K562 (cell line): ENCODE results near the gene ANP32B. TPM values are rescaled to one million over a fixed set of nuclear protein-coding genes. Genes with fewer than 3 reads are reported as not detected.
A peak's percentile ranks its signal among the peaks of the same experiment; 100 is the strongest.

ENCODE experiments used
- ATAC-seq: fragments of 200-7000 bp; cut with Tn5 transposase; 3 replicates; pipeline ENCODE4 v1.9.1; 2020; ENCODE audit warnings: moderate library complexity
- BruUV-seq: library from RNA; stranded (reverse); fragments of 400-500 nt; replicated peaks from 2 replicates; lab custom pipeline; 2021; lab: Mats Ljungman, UMichigan
- CTCF ChIA-PET: fragments of 300-600 bp; formaldehyde crosslinking; extraction: SDS; loops from one replicate; lab custom pipeline; 2021; ENCODE audit warnings: low intra/inter-chr PET ratio; lab: Yijun Ruan, JAX
- POLR2A ChIA-PET: fragments of 300-600, 350-650 bp; sonication (Branson Sonifier 250); formaldehyde crosslinking; extraction: SDS; loops from one replicate; lab custom pipeline; 2021; ENCODE audit warnings: antibody characterized with exemption, inconsistent platforms; lab: Yijun Ruan, JAX
- DNase-seq, 4 experiments: peaks; one replicate each; pipeline versions ENCODE4 v3.0.0 to v3.0.0-alpha.2; 2011 to 2018; ENCODE audit warnings: low spot score in 3 of 4, mixed read lengths in 3 of 4; ENCODE audit errors: extremely low read depth in 1 of 4
- FAIRE-seq: peaks from 2 replicates; lab custom pipeline; 2011; peaks lifted over from hg19 to GRCh38; lab: Jason Lieb, UNC
- H2AFZ ChIP-seq: 2 replicates; pipeline ENCODE4 v1.6.0; 2011; ENCODE audit warnings: low read depth, low read length, control low read depth, inconsistent platforms
- H3K27ac ChIP-seq: fragments of 200-600 bp; 3 replicates; pipeline ENCODE4 v1.8.0; 2011; ENCODE audit warnings: low read depth, mild to moderate bottlenecking, control low read depth, inconsistent platforms, low read length, moderate library complexity, mixed read lengths; ENCODE audit errors: extremely low read depth
- H3K27me3 ChIP-seq, 2 experiments: fragments of 300-600 bp in 1 of 2; 2 replicates in 1 of 2; 3 replicates in 1 of 2; pipeline versions ENCODE4 v1.6.0 to v1.8.0; 2011; ENCODE audit warnings: inconsistent platforms in 2 of 2, low read length in 2 of 2, mild to moderate bottlenecking in 1 of 2, mixed read lengths in 1 of 2, moderate library complexity in 1 of 2; ENCODE audit not compliant: control insufficient read depth in 2 of 2, insufficient read depth in 2 of 2
- H3K36me3 ChIP-seq: fragments of 300-600 bp; 3 replicates; pipeline ENCODE4 v1.8.0; 2011; ENCODE audit warnings: mild to moderate bottlenecking, low read length, inconsistent platforms; ENCODE audit not compliant: control insufficient read depth, insufficient read depth
- H3K4me1 ChIP-seq, 2 experiments: fragments of 200-600 bp in 1 of 2; replicated peaks in 1 of 2; 2 replicates in 1 of 2; 3 replicates in 1 of 2; pipeline versions ENCODE4 v1.5.1 to v1.8.0; 2011; ENCODE audit warnings: inconsistent platforms in 2 of 2, low read length in 2 of 2, mild to moderate bottlenecking in 1 of 2, mixed read lengths in 1 of 2, moderate library complexity in 1 of 2; ENCODE audit not compliant: control insufficient read depth in 2 of 2, insufficient read depth in 2 of 2
- H3K4me2 ChIP-seq: 2 replicates; pipeline ENCODE4 v1.6.1; 2011; ENCODE audit warnings: low read length, control low read depth, inconsistent platforms, mixed read lengths; ENCODE audit not compliant: insufficient read depth
- H3K4me3 ChIP-seq: fragments of 200-600 bp; sonication (generic), shearing (Covaris generic); 2 replicates; pipeline ENCODE4 v1.5.1; 2016; ENCODE audit warnings: control low read depth, inconsistent platforms
- H3K79me2 ChIP-seq: fragments of 200-600 bp; 3 replicates; pipeline ENCODE4 v1.8.0; 2011; ENCODE audit warnings: low read length, inconsistent platforms; ENCODE audit not compliant: control insufficient read depth, insufficient read depth
- H3K9ac ChIP-seq, 2 experiments: 2 replicates each; pipeline versions ENCODE4 v1.6.0 to v1.6.1; 2011; ENCODE audit warnings: low read depth in 2 of 2, low read length in 2 of 2, control low read depth in 1 of 2, inconsistent platforms in 1 of 2, mild to moderate bottlenecking in 1 of 2, mixed read lengths in 1 of 2; ENCODE audit not compliant: insufficient read depth in 1 of 2
- H3K9me1 ChIP-seq: one replicate; pipeline ENCODE4 v1.6.0; 2011; ENCODE audit warnings: inconsistent platforms, mild to moderate bottlenecking, low read length, moderate library complexity; ENCODE audit not compliant: control insufficient read depth, insufficient read depth
- H3K9me3 ChIP-seq: replicated peaks from 2 replicates; pipeline ENCODE4 v1.5.1; 2011; ENCODE audit warnings: low read depth, low read length, inconsistent platforms; ENCODE audit not compliant: control insufficient read depth, insufficient read depth
- H4K20me1 ChIP-seq: replicated peaks from 2 replicates; pipeline ENCODE4 v1.6.1; 2011; ENCODE audit warnings: low read length, inconsistent platforms, mixed read lengths; ENCODE audit not compliant: control insufficient read depth, insufficient read depth
- BCLAF1 ChIP-seq, 2 experiments: fragments of 450-650 bp in 1 of 2; IDR thresholded peaks; 2 replicates each; pipeline ENCODE4 v1.6.1; 2011 to 2017; ENCODE audit warnings: low read depth in 2 of 2, antibody characterized with exemption in 1 of 2, borderline replicate concordance in 1 of 2, low read length in 1 of 2, mild to moderate bottlenecking in 1 of 2, mixed read lengths in 1 of 2; ENCODE audit not compliant: control insufficient read depth in 1 of 2
- CBX2 ChIP-seq: fragments of 200-600 bp; sonication (generic); IDR thresholded peaks from one replicate; pipeline ENCODE4 v1.6.1; 2012; ENCODE audit warnings: mild to moderate bottlenecking, low read length, inconsistent platforms; ENCODE audit not compliant: insufficient read depth, poor library complexity, severe bottlenecking
- DDX20 ChIP-seq: fragments of 450-650 bp; IDR thresholded peaks from 2 replicates; pipeline ENCODE4 v1.6.1; 2016; ENCODE audit warnings: missing genetic modification characterization, low read depth, mild to moderate bottlenecking, missing compliant biosample characterization, moderate library complexity
- KHSRP ChIP-seq: fragments of 450-650 bp; IDR thresholded peaks from 2 replicates; pipeline ENCODE4 v1.6.1; 2017
- MAX ChIP-seq: sonication (generic); formaldehyde crosslinking; IDR thresholded peaks from 2 replicates; pipeline ENCODE4 v1.9.0; 2022; ENCODE audit warnings: mild to moderate bottlenecking, missing genetic modification reagents
- NONO ChIP-seq, 2 experiments: fragments of 200-400 bp in 1 of 2; fragments of 450-650 bp in 1 of 2; formaldehyde crosslinking in 1 of 2; IDR thresholded peaks; 2 replicates each; pipeline ENCODE4 v1.6.1; 2017; ENCODE audit warnings: low read depth in 2 of 2, mild to moderate bottlenecking in 2 of 2, moderate library complexity in 2 of 2, low read length in 1 of 2
- NR2C1 ChIP-seq, 2 experiments: fragments of 450-650 bp; IDR thresholded peaks; 2 replicates each; pipeline ENCODE4 v1.6.1; 2017; ENCODE audit warnings: mild to moderate bottlenecking in 2 of 2, antibody characterized with exemption in 1 of 2, inconsistent platforms in 1 of 2, missing compliant biosample characterization in 1 of 2, missing genetic modification characterization in 1 of 2
- PRMT5 ChIP-seq: sonication (generic); formaldehyde crosslinking; IDR thresholded peaks from 2 replicates; pipeline ENCODE4 v1.5.0; 2020; ENCODE audit warnings: missing genetic modification reagents
- RBM22 ChIP-seq: fragments of 200-400 bp; formaldehyde crosslinking; IDR thresholded peaks from 2 replicates; pipeline ENCODE4 v1.6.1; 2018; ENCODE audit warnings: low read length, low read depth; ENCODE audit not compliant: poor library complexity, severe bottlenecking
- SIX5 ChIP-seq, 2 experiments: IDR thresholded peaks; 2 replicates each; pipeline ENCODE4 v1.6.1; 2011; ENCODE audit warnings: low read length in 2 of 2, borderline replicate concordance in 1 of 2, low read depth in 1 of 2, mild to moderate bottlenecking in 1 of 2, moderate library complexity in 1 of 2; ENCODE audit not compliant: insufficient read depth in 1 of 2
- SPI1 ChIP-seq: IDR thresholded peaks from 2 replicates; pipeline ENCODE4 v1.6.1; 2011; ENCODE audit warnings: low read depth, low read length, control low read depth, borderline replicate concordance
- TAL1 ChIP-seq: fragments of 450-650 bp; IDR thresholded peaks from 2 replicates; pipeline ENCODE4 v1.6.1; 2016; ENCODE audit warnings: mild to moderate bottlenecking
- TEAD4 ChIP-seq, 2 experiments: sonication (generic) in 1 of 2; formaldehyde crosslinking in 1 of 2; IDR thresholded peaks; 2 replicates each; pipeline versions ENCODE4 v1.6.1 to v1.8.0; 2012 to 2022; ENCODE audit warnings: borderline replicate concordance in 1 of 2, inconsistent platforms in 1 of 2, low read length in 1 of 2, mild to moderate bottlenecking in 1 of 2, missing genetic modification reagents in 1 of 2
- TRIM28 ChIP-seq: fragments of 450-650 bp; IDR thresholded peaks from 2 replicates; pipeline ENCODE4 v1.6.1; 2017
- U2AF2 ChIP-seq: fragments of 200-400 bp; formaldehyde crosslinking; optimal IDR thresholded peaks from 2 replicates; pipeline ENCODE3; 2017; ENCODE audit warnings: low read depth, mild to moderate bottlenecking, low read length
- XRCC3 ChIP-seq: fragments of 450-650 bp; IDR thresholded peaks from 2 replicates; pipeline ENCODE4 v1.6.1; 2017; ENCODE audit warnings: mild to moderate bottlenecking, moderate library complexity
- ZNF184 ChIP-seq: sonication (generic); formaldehyde crosslinking; IDR thresholded peaks from 2 replicates; pipeline ENCODE4 v1.5.0; 2020; ENCODE audit warnings: missing genetic modification reagents
- ZNF280B ChIP-seq: fragments of 250-450 bp; sonication (Bioruptor Pico); IDR thresholded peaks from 2 replicates; pipeline ENCODE4 v1.5.1; 2021; ENCODE audit warnings: mild to moderate bottlenecking
- ZNF77 ChIP-seq: fragments of 250-450 bp; sonication (Bioruptor Pico); IDR thresholded peaks from 2 replicates; pipeline ENCODE4 v1.5.0; 2020
- in situ Hi-C: fragments of 300-500 bp; cut with MboI; formaldehyde crosslinking; loops from 4 replicates; pipeline ENCODE4 v1.15.0; 2018; ENCODE audit warnings: inconsistent platforms, mixed read lengths
- intact Hi-C: fragments of 100-400 bp; cut with micrococcal nuclease; formaldehyde crosslinking; loops from 2 replicates; pipeline ENCODE4 v1.14.2; 2022
- polyA plus RNA-seq, 8 experiments: library from polyadenylated mRNA; depleted of rRNA in 4 of 8; stranded (reverse) in 5 of 8; unstranded in 3 of 8; fragments of >200 nt; fragmentation: Nextera tagmentation in 2 of 8; fragmentation: Illumina TruSeq in 1 of 8; extraction: Ambion mirVana in 2 of 8; extraction: Trizol in 1 of 8; gene quantifications; 2 replicates each; pipeline versions ENCODE4 v1.2.1 to v1.2.3, GENCODE V29; 2011 to 2014; ENCODE audit warnings: inconsistent platforms in 1 of 8, missing spikeins in 1 of 8
- total RNA-seq, 7 experiments: library from RNA; depleted of rRNA in 6 of 7; stranded (reverse); fragments of >200 nt in 6 of 7; fragmentation: Illumina TruSeq in 2 of 7; extraction: Trizol in 2 of 7; gene quantifications; 2 replicates each; pipeline versions ENCODE4 v1.2.1 to v1.2.3, GENCODE V29; 2011 to 2021; ENCODE audit warnings: low replicate concordance in 1 of 7

The ANP32B gene
- total and polyA plus RNA-seq, 9 of the 15 experiments (the other 6 are each of a cell fraction or from before 2014, with no cell fraction given): 68.9 to 815 (median 141) TPM

- DNase-seq: peak in 1 of 4 experiments; percentile 14
- H3K4me3 ChIP-seq: no peak overlapping the region
- ATAC-seq: no peak
- H3K9me3 ChIP-seq: no peaks in the 10 kb centered on the region
- ChIA-PET CTCF (no interaction called here), POLR2A (interaction anchor here (0.6 to 3.5 kb wide), 6 partner anchors 8 to 59 kb away, joined by 4 to 45 read pairs (median 7); partner anchors contain the start of gene ANP32B)
- intact Hi-C loops: no loop called here
- peak overlapping the region; percentile 83 for H3K27ac ChIP-seq
- H3K36me3 ChIP-seq: no peaks in the 10 kb centered on the region
- in situ Hi-C loops: no loop called here
- H4K20me1 ChIP-seq: no peaks in the 10 kb centered on the region
- BruUV-seq: no TSS peak
- H2AFZ ChIP-seq: peak overlapping the region; percentile 93
- H3K27me3 ChIP-seq: no peaks in the 10 kb centered on the region
- FAIRE-seq: no peak
- peak overlapping the region in 1 of 2 experiments; percentile 62; a peak in 2 of 4 replicates for H3K9ac ChIP-seq
- peaks cover 48 to 73% of the 10 kb centered on the region in 2 experiments for H3K4me1 ChIP-seq
- H3K4me2 ChIP-seq: no peak overlapping the region
- H3K79me2 ChIP-seq: peaks cover 27% of the 10 kb centered on the region; the same call in 2 of the 3 replicates
- H3K9me1 ChIP-seq: no peaks in the 10 kb centered on the region
- TF ChIP-seq ZNF77 (no peak), SIX5 (IDR thresholded peaks at IDR 0.05; ENCODE audit: borderline replicate concordance in 1 of 2, insufficient read depth in 1 of 2, low read depth in 1 of 2, low read length in 2 of 2) (no peak), BCLAF1 (IDR thresholded peaks at IDR 0.05; ENCODE audit: borderline replicate concordance in 1 of 2, control insufficient read depth in 1 of 2, low read depth in 2 of 2, low read length in 1 of 2) (no peak), MAX (CRISPR knock-in tag) (no peak), DDX20 (tag) (peak; percentile 56; the same call in 1 of the 2 replicates), XRCC3 (no peak), NR2C1 (IDR thresholded peaks at IDR 0.05) (no peak), NR2C1 (tag; IDR thresholded peaks at IDR 0.05) (0 out of 2 replicates have a peak, but pooled peaks have one; percentile 30), TAL1 (no peak), SPI1 (no peak), NONO (IDR thresholded peaks at IDR 0.05; ENCODE audit: low read depth in 2 of 2, low read length in 1 of 2) (no peak), ZNF184 (CRISPR knock-in tag) (no peak), U2AF2 (no peak), KHSRP (no peak), PRMT5 (CRISPR knock-in tag) (no peak), ZNF280B (no peak), TRIM28 (no peak), CBX2 (no peak), RBM22 (no peak), TEAD4 (IDR thresholded peaks at IDR 0.05; ENCODE audit: low read length) (no peak), TEAD4 (CRISPR knock-in tag; IDR thresholded peaks at IDR 0.05; ENCODE audit: borderline replicate concordance) (no peak)
Observed at GRCh38 chr9:97959585-97959984, 23.6 kb upstream of the ANP32B start.
